Measurements from ENCODE around the gene VWF.

The VWF gene

GRCh38 chr12:5972387-5972786, 152.1 kb downstream of the VWF start:
- DNase-seq: no peak

DNA sequence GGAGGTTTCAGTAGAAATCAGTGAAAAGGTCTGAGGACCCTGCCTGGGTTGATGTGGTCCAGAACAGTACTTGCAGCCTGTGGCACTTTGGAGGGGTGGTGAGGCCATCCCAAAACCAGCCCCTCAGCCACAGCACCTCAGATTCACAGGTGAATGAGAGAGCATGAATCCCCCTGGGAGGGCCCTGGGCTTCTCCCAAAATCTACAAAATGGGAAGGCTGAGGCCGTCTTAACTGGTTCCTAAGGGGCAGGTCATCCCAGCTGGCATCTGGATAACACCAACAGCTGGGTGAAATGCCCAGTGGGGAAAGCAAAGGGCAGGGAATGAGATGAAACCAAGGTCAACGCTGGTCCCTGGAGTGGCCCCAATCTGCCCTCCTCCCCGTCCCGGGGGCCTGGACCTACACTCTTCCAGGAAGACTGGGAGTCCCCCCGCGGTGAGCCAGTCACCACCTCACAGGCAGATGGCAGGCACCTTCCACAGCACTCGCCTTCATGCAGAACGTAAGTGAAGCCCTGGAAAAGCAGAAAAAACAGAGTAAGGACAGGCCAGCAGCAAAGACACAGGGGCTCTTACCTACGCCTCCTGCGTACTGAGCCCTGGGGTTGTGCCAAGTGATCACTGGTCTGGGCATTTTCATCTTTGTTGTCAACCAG, 153.1 kb downstream of the VWF start:
- no peak for DNase-seq

DNA sequence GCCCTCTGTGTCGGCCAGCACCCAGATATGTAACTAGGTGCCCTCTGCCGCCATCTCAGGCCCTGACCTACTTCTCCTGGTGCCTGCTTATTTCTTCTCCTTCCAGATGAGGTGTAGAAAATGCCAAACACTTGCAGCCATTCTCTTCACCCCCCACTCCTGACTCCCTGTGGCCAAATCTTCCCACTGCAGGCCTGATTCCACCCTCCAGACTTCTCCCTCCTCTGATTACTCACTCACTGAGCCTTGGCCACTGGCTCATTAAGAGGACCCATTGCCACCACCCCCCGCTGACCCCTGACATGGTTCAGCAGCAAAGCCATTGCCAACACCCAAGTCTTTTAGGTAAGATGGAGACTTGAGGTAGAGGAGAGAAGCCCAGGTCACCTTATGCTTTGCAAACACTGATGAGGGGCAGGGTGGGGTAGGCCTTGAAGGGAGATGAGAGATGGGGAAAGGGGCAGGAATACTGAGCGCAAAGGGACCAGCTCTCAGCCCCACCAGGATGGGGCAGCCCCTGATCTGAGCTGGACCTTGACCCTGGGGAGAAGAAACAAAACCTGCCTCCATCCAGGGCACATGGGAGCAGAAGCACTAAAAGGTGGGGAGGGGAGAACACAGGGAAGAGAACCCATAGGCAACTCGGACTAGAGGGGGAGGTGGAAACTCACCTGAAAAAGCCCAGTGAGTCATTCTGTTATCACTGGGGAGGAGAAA, 154.3 kb downstream of the VWF start:
- DNase-seq: no peak

- no peak for DNase-seq
Observed at GRCh38 chr12:5969156-5969973, 155.1 kb downstream of the VWF start.

- no peak for DNase-seq
Observed at GRCh38 chr12:5967645-5968415, 156.6 kb downstream of the VWF start.

GRCh38 chr12:5966486-5967095, 157.9 kb downstream of the VWF start:
- no peak for DNase-seq

DNA sequence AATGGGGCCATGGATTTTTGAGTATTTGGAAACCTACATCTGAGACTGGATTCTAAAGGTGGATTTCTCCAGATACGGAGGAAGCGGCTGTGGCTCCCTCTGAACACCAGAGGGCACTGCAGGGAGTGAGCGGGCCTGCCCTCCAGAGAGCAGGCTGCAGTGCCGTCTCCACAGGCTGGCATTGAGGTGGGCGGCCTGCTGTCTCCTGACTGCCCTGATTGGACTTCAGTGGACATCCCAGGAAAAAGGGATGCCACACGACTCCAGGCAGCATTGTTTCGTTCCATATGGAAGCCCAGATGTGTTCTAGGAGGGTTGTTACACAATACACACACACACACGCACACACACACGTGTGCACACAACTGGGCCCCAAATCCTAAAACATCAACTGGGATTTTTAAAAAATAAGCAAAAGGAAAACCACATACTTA, 158.5 kb downstream of the VWF start:
- DNase-seq: peak; percentile 1

- DNase-seq: no peak
Observed at GRCh38 chr12:5964913-5965900, 159.3 kb downstream of the VWF start.

DNA sequence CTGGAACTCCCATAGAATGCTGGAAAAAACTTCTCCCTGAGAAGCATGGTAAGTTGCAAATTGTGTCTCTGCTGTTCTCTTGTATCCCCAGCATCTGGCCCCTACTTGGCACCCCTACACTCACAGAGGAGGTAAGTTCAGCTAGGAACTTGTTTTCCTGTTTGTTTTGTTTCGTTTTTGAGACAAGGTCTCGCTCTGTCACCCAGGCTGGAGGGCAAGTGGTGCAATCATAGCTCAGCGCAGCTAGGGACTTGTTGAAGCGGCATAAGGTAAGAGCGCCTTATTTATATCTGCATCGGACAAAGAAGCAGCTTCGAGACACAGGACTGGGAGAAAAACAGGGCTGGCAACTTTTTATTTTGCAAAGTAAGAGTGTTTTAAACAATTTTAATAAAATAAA, 161.0 kb downstream of the VWF start:
- no peak for DNase-seq

- no peak for DNase-seq
Observed at GRCh38 chr12:5960783-5961182, 163.7 kb downstream of the VWF start.

- no peak for DNase-seq
Observed at GRCh38 chr12:5956987-5957386, 167.5 kb downstream of the VWF start.

DNA sequence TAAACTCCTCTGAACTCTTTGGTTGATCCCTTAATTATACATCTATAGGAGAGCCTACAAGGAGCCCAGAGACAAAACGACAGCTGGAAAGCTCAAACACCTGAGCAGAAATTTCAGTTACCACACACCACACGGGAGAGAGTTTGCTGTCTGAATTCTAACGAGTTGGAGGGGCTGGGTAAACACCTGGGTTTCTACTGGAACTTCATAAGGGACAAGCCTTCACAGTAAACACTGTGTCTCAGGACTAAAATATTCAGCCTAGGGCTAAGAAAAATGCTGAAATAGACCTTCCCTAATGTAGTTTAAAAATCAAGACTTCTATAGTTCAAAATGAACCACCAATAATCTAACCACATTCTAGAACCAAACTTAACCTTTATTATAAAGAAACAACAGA, 169.8 kb downstream of the VWF start:
- DNase-seq: no peak

DNA sequence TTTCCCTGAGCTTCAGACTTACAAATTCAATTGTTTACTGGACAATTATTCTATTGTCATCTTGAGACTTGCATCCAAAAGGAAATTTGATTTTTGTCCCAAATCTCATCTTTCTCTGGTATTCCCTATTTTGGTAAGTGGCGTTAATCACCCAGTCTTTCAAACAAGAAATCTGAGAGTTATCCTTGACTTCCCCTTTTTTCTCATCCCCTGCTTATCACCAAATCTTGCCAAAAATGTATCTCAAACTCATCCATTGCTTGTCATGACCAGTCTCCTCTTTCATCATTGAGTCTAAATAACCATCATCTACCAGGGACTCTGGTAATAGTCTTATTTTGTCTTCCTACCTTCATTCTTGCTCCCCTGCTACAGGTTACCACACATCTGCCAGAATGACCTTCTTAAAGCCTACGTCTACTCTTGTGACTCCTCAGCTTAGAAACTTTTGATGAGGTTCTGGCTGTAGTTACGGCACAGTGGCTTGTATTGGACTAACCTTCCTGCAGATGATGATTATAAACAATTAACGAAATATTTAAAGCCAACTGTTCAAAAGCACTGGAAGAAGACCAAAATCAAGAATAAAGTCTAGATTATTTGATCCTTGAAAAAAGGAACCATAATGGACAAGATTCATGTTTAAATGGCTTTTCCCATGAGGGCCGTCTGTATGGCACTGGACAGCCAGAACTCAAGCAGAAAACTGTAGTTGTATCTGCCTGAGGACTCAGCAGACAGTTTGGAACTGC, 170.5 kb downstream of the VWF start:
- DNase-seq: no peak

GRCh38 chr12:5952031-5952430, 172.4 kb downstream of the VWF start:
- DNase-seq: no peak

GRCh38 chr12:5948696-5949095, 175.8 kb downstream of the VWF start:
- no peak for DNase-seq

DNA sequence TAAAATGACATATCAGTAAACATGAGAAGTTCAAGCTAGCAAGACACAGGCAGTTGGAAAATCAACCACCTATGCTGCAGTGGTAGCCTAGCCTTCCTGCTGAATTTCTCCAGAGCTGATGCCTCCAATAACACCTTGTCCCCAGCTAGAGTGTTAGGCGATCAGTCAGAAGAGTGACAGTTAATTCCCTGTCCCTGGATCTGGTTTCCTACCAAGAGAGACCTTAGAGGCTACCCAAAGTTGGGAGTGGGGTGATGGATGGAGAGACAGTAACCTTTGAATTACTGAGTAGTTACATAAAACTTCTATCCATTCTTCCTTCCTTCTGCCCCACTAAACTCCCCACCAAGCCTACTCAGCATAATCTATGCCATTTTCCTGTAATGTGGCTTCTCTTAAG, 177.5 kb downstream of the VWF start:
- no peak for DNase-seq

GRCh38 chr12:5946388-5946787, 178.1 kb downstream of the VWF start:
- DNase-seq: no peak

- no peak for DNase-seq
Observed at GRCh38 chr12:5945071-5946008, 179.1 kb downstream of the VWF start, which contains the start of gene ANO2. ANO2 (minus strand) TSS chr12:5945259; CDS start chr12:5945217, 42 bp downstream.

GRCh38 chr12:5944688-5945070, 179.8 kb downstream of the VWF start:
- DNase-seq: no peak
